Fibroblast of lung (primary cell): ENCODE measurements around the gene VPS4B. TPM values are rescaled to one million over a fixed set of nuclear protein-coding genes. Genes with fewer than 3 reads are reported as not detected.
A peak's percentile ranks its signal among the peaks of the same experiment; 100 is the strongest.

Source experiments
- DNase-seq, 2 donors: peaks; one replicate each; pipeline versions ENCODE4 v3.0.0 to v3.0.0-alpha.2; 2010; ENCODE audit warnings: low read depth in 2 of 2
- H2AFZ ChIP-seq: 2 replicates; pipeline ENCODE4 v1.5.1; 2012; ENCODE audit warnings: low read length, control low read depth, inconsistent platforms
- H3K27ac ChIP-seq: 2 replicates; pipeline ENCODE4 v1.5.1; 2011; ENCODE audit warnings: low read length, control low read depth; ENCODE audit not compliant: insufficient read depth
- H3K27me3 ChIP-seq: 2 replicates; pipeline ENCODE4 v1.5.1; 2011; ENCODE audit warnings: mild to moderate bottlenecking, low read length; ENCODE audit not compliant: control insufficient read depth, insufficient read depth
- H3K36me3 ChIP-seq: 2 replicates; pipeline ENCODE4 v1.5.1; 2011; ENCODE audit warnings: low read length; ENCODE audit not compliant: control insufficient read depth, insufficient read depth
- H3K4me1 ChIP-seq: 2 replicates; pipeline ENCODE4 v1.5.1; 2011; ENCODE audit warnings: low read length; ENCODE audit not compliant: control insufficient read depth, insufficient read depth; ENCODE audit errors: extremely low read depth
- H3K4me2 ChIP-seq: 2 replicates; pipeline ENCODE4 v1.5.1; 2011; ENCODE audit warnings: low read length, control low read depth; ENCODE audit not compliant: insufficient read depth; ENCODE audit errors: extremely low read depth
- H3K4me3 ChIP-seq, 4 experiments: fragments of 200-600 bp in 1 of 4; sonication (generic) in 1 of 4; replicated peaks in 1 of 4; 2 replicates each; pipeline ENCODE4 v1.5.1; 2011 to 2016; ENCODE audit warnings: low read length in 4 of 4, low read depth in 3 of 4, mild to moderate bottlenecking in 3 of 4, control low read depth in 2 of 4, inconsistent platforms in 1 of 4, mixed read lengths in 1 of 4; ENCODE audit not compliant: insufficient read depth in 1 of 4; ENCODE audit errors: control extremely low read depth in 1 of 4
- H3K79me2 ChIP-seq: 2 replicates; pipeline ENCODE4 v1.5.1; 2012; ENCODE audit warnings: mild to moderate bottlenecking, low read length, inconsistent platforms; ENCODE audit not compliant: control insufficient read depth, insufficient read depth
- H3K9ac ChIP-seq: 2 replicates; pipeline ENCODE4 v1.5.1; 2011; ENCODE audit warnings: mild to moderate bottlenecking, low read length, control low read depth; ENCODE audit not compliant: insufficient read depth
- H3K9me3 ChIP-seq: 2 replicates; pipeline ENCODE4 v1.5.1; 2012; ENCODE audit warnings: low read depth, low read length; ENCODE audit not compliant: control insufficient read depth, insufficient read depth
- H4K20me1 ChIP-seq: 2 replicates; pipeline ENCODE4 v1.5.1; 2011; ENCODE audit warnings: low read length; ENCODE audit not compliant: control insufficient read depth, insufficient read depth; ENCODE audit errors: extremely low read depth
- EZH2 ChIP-seq: IDR thresholded peaks from 2 replicates; pipeline ENCODE4 v1.5.1; 2012; ENCODE audit warnings: low read length, control low read depth, mild to moderate bottlenecking; ENCODE audit errors: missing control alignments
- polyA plus RNA-seq, 2 donors: library from polyadenylated mRNA; depleted of rRNA in 1 of 2; stranded (reverse) in 1 of 2; unstranded in 1 of 2; fragments of >200 nt; gene quantifications; 2 replicates each; pipeline ENCODE4 v1.2.1, GENCODE V29; 2011 to 2012; ENCODE audit warnings: missing spikeins in 1 of 2
- total RNA-seq: library from RNA; depleted of rRNA; stranded (reverse); fragments of >200 nt; gene quantifications from 2 replicates; pipeline ENCODE4 v1.2.1, GENCODE V29; 2014
- TF ChIP-seq, protein P1 (sequence below), 2 donors: IDR thresholded peaks in 1 of 2; conservative IDR thresholded peaks in 1 of 2; 1 replicate in 1 of 2; 2 replicates in 1 of 2; pipeline ENCODE4 v1.5.1; 2011 to 2012; ENCODE audit warnings: low read length in 2 of 2, control low read depth in 1 of 2, inconsistent platforms in 1 of 2, low read depth in 1 of 2, mild to moderate bottlenecking in 1 of 2

VPS4B gene
- total and polyA plus RNA-seq, 2 donors (not counting 1 experiment from before 2014, with no cell fraction given) = 38.0 to 52.0 TPM

DNA sequence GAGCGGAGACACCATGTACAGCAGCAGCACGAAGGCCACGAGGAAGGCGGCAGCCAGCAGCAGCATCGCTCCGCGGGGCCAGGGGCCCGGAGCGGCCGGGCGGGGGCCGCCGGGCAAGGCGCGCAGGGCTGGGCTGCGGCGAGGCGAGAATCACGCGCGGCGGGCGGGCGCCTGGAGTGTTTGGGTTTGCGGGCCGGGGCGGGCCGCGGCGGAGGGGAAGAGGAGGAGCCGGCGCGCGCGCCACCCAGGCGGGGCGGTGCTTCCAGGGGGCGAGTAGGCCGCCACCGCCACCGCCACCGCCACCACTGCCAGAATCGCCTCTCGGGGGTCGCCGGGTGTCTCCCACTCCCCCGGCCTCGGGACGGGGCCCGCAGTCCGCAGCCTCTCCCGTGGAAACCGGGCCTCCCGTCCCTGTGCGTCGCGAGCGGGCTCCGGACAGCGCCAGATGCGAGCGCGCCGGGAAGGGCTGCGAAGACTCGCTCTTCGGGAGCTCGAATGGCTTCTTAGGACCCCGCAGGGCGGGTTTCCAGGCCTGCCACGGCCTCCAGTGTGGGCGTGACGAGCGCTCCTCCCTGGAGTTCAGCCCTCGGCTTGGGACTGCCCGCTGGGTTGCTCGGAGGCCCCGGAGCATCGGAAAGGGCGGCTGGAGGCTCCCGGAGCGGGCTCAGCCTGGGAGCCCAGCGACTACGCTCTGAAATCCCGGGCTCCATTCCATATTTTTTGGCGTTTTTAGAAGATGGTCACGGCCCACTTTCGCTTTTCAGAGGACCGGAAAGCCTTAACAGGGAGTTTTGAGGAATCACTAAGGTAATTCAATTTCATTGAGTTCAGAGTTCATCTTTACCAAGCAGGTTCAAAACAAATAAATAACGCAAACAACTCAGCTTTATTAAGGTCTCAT, 55.0 kb downstream of the VPS4B start, which contains the start of gene KDSR:
TSS of gene KDSR (minus strand) at position 154 of the 901 bp plus-strand sequence. CDS start at position 66, 88 bp downstream.
- peak within 1 kb of the TSS; percentile 88 for H3K4me2 ChIP-seq
- peak within 1 kb of the TSS; percentile 94 for H3K27ac ChIP-seq
- no peaks in the 10 kb centered on the region for H3K27me3 ChIP-seq
- no peaks in the 10 kb centered on the region for H3K4me1 ChIP-seq
- H3K79me2 ChIP-seq = peaks cover 33% of the 10 kb centered on the region
- H3K4me3 ChIP-seq = peak within 1 kb of the TSS; percentile 77 to 98 (median 93)
- no peaks in the 10 kb centered on the region for H4K20me1 ChIP-seq
- H3K36me3 ChIP-seq = peaks cover 3% of the 10 kb centered on the region
- TF ChIP-seq, protein P1, sequence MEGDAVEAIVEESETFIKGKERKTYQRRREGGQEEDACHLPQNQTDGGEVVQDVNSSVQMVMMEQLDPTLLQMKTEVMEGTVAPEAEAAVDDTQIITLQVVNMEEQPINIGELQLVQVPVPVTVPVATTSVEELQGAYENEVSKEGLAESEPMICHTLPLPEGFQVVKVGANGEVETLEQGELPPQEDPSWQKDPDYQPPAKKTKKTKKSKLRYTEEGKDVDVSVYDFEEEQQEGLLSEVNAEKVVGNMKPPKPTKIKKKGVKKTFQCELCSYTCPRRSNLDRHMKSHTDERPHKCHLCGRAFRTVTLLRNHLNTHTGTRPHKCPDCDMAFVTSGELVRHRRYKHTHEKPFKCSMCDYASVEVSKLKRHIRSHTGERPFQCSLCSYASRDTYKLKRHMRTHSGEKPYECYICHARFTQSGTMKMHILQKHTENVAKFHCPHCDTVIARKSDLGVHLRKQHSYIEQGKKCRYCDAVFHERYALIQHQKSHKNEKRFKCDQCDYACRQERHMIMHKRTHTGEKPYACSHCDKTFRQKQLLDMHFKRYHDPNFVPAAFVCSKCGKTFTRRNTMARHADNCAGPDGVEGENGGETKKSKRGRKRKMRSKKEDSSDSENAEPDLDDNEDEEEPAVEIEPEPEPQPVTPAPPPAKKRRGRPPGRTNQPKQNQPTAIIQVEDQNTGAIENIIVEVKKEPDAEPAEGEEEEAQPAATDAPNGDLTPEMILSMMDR (conservative IDR thresholded peaks at IDR 0.05 in 1 of 2, IDR thresholded peaks at IDR 0.05 in 1 of 2; ENCODE audit: low read depth in 1 of 2, low read length in 2 of 2) = no peak
- TF ChIP-seq EZH2 = no peak
- H3K9ac ChIP-seq = peak within 1 kb of the TSS; percentile 97
- H3K9me3 ChIP-seq = no peaks in the 10 kb centered on the region
- peak; percentile 99 for DNase-seq
- peak within 1 kb of the TSS; percentile 90 for H2AFZ ChIP-seq

DNA sequence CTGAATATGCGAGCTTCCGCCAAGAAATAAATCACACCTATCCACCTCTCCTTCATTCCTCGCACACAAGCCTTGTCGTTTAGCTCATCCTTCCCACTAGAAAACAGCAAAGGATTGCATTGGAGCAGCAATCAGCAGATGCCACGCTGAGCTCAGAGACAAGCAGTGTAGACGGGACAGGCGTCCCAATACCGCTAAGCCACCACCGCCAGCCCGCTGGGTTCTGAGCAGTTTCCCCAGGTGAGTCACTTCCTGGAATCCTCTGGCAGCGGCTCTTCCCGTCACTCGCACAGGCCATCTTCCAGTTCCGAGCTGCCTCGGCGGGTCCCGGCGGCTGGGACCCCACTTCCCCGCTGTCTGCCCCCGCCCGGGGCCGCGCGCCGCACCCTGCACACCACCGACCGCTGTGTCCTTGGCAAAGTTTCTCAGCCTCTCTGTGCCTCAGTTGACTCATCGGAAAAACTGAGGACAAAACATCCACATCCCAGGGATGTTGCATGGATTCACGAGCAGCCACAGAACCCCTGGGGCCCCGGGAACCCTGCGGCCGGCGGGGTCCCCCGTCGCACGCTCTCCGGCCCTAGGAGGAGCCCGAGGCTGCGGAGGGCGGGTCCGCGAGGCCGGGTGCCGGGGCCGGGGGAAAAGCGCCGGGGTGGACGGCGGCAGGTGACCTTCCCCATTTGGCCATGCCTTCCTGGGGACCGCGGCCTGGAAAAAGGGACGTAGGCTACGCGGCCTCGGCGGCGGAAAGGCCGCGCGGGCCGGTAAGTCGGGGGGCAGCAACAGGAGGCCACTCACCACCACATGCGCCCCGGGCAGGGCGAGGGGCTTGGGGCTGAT, 55.8 kb downstream of the VPS4B start:
- Histone ChIP-seq H3K79me2 (peaks cover 36% of the 10 kb centered on the region), H3K9ac (peak overlapping the region; percentile 97), H3K36me3 (peaks cover 6% of the 10 kb centered on the region), H3K4me1 (no peaks in the 10 kb centered on the region), H2AFZ (peak overlapping the region; percentile 82), H3K4me2 (peak overlapping the region; percentile 88), H3K4me3 (peak overlapping the region; percentile 77 to 98 (median 93)), H3K27ac (peak overlapping the region; percentile 94), H3K27me3 (no peaks in the 10 kb centered on the region), H3K9me3 (no peaks in the 10 kb centered on the region), H4K20me1 (no peaks in the 10 kb centered on the region)
- TF ChIP-seq, protein P1 (conservative IDR thresholded peaks at IDR 0.05 in 1 of 2, IDR thresholded peaks at IDR 0.05 in 1 of 2; ENCODE audit: low read depth in 1 of 2, low read length in 2 of 2) = no peak
- TF ChIP-seq EZH2 = no peak
- DNase-seq = peak; percentile 45 to 77

DNA sequence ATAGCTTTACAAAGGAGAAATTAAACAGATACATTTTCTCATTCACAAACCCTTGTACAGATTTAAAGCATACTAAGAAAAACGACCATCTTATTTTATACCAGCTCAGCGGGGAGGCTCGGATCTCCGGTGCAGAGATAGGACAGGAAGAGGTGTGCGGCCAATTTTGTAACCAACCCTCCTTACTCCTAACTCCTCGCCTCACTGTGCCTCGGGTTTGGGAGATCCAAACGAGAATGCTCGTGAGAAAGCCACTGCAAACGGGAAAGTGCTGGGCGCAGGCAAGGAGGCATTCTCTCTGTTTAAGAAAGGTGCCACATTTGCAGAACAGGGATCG, 56.4 kb downstream of the VPS4B start:
- peak in 1 of 2 donors; percentile 15 for DNase-seq
- Histone ChIP-seq H3K9ac (peak overlapping the region; percentile 97), H3K36me3 (peaks cover 6% of the 10 kb centered on the region), H4K20me1 (no peaks in the 10 kb centered on the region), H3K4me1 (no peaks in the 10 kb centered on the region), H3K4me3 (peak overlapping the region; percentile 77 to 98 (median 93)), H3K27ac (peak overlapping the region; percentile 94), H3K27me3 (no peaks in the 10 kb centered on the region), H3K4me2 (peak overlapping the region; percentile 88), H3K9me3 (no peaks in the 10 kb centered on the region), H2AFZ (peak overlapping the region; percentile 82), H3K79me2 (peaks cover 36% of the 10 kb centered on the region)
- TF ChIP-seq, protein P1 (conservative IDR thresholded peaks at IDR 0.05 in 1 of 2, IDR thresholded peaks at IDR 0.05 in 1 of 2; ENCODE audit: low read depth in 1 of 2, low read length in 2 of 2) = no peak
- TF ChIP-seq EZH2 = no peak
